Stomach (tissue), 4 donors: ENCODE data around the gene SLC4A1AP.

Experiments
- EP300 ChIP-seq: sonication (generic); formaldehyde crosslinking; IDR thresholded peaks from one replicate; pipeline ENCODE4 v1.6.1; 2017; ENCODE audit warnings: antibody characterized with exemption
- POLR2A ChIP-seq, 4 donors: fragments of 450-650 bp; IDR thresholded peaks; one replicate each; pipeline ENCODE4 v1.6.1; 2016; ENCODE audit warnings: antibody characterized with exemption in 4 of 4, control low read depth in 2 of 4, mild to moderate bottlenecking in 1 of 4, moderate library complexity in 1 of 4
- TF ChIP-seq, protein P1 (sequence below), 7 experiments: fragments of 450-650 bp in 4 of 7; fragments of 200-600 bp in 3 of 7; sonication (generic) in 3 of 7; IDR thresholded peaks; one replicate each; pipeline ENCODE4 v1.5.1; 2016 to 2019; ENCODE audit warnings: antibody characterized with exemption in 7 of 7, control low read depth in 2 of 7, mild to moderate bottlenecking in 1 of 7

DNA sequence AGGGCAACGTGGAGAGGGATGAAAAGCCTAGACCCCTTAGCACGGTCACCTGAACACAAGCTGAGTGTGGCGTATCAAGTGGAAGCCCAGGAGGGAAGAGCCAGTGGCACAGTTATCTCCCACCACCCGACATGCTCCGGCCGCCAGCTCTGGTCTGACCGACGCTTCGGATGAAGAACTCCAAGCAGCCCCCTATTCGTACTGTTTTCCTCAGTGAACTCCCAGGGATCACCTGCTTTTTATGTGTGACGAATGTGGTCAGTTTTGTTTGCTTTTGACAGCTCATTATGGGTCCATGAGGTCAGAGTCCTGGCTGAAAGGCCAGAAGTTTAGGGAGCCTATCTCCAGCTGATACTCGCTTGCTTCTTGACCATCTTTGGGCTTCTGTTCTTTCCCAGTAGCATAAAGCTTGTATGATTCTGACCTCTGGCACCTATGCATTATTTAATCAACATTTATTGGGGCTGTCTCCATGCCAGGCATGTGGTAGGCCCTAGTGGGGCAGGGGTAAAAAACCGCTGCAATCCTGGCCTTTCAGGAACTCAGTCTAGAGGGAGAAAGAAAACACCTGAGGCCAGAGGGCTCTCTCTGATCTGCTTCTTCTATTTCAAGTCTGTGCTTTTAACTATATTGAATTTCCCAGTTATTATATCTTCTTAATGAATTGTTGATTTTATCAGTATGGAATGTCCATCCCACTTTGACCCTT is 74.8 kb downstream of the SLC4A1AP start:
- TF ChIP-seq, protein P1, sequence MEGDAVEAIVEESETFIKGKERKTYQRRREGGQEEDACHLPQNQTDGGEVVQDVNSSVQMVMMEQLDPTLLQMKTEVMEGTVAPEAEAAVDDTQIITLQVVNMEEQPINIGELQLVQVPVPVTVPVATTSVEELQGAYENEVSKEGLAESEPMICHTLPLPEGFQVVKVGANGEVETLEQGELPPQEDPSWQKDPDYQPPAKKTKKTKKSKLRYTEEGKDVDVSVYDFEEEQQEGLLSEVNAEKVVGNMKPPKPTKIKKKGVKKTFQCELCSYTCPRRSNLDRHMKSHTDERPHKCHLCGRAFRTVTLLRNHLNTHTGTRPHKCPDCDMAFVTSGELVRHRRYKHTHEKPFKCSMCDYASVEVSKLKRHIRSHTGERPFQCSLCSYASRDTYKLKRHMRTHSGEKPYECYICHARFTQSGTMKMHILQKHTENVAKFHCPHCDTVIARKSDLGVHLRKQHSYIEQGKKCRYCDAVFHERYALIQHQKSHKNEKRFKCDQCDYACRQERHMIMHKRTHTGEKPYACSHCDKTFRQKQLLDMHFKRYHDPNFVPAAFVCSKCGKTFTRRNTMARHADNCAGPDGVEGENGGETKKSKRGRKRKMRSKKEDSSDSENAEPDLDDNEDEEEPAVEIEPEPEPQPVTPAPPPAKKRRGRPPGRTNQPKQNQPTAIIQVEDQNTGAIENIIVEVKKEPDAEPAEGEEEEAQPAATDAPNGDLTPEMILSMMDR (IDR thresholded peaks at IDR 0.05): no peak
- TF ChIP-seq POLR2A (IDR thresholded peaks at IDR 0.05): no peak
- no peak for TF ChIP-seq EP300
